Adrenal gland (tissue), 5 donors: ENCODE results near the gene RGS19.

Source experiments
- CTCF ChIP-seq, 6 experiments: fragments of 450-650 bp in 4 of 6; fragments of 200-600 bp in 2 of 6; sonication (generic) in 1 of 6; IDR thresholded peaks; 1 replicate in 5 of 6; 2 replicates in 1 of 6; pipeline versions ENCODE4 v1.5.1 to v1.8.0; 2016 to 2021; ENCODE audit warnings: antibody characterized with exemption in 6 of 6, mild to moderate bottlenecking in 2 of 6, moderate library complexity in 1 of 6
- POLR2A ChIP-seq, 2 donors: fragments of 450-650 bp; IDR thresholded peaks; one replicate each; pipeline ENCODE4 v1.6.1; 2017; ENCODE audit warnings: antibody characterized with exemption in 2 of 2, mild to moderate bottlenecking in 2 of 2, moderate library complexity in 1 of 2
- donor health status: DM: no; HTN: no; CAD: no.

DNA sequence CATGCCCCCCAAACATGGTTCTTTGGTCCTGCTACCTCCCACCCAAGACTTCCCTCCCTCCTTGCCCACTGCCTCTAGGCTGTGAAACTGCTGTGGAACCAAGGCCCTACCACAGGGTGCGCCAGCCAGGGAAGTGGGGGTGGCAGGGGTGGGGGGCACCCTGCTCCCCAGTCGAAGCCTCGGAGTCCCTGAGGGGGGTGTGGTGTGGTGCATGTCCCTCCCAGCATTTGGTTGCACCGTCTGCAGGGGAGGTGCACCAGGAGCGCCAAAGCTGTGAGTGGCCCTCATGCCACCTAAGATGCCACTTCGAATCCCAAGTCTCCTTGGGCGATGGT is 1.8 kb downstream of the RGS19 start:
- TF ChIP-seq CTCF (IDR thresholded peaks at IDR 0.05), result no peak
- no peak for TF ChIP-seq POLR2A (IDR thresholded peaks at IDR 0.05)
